Pancreas (tissue), 10 donors: Measurements from ENCODE around the gene SURF4. TPM values are rescaled to one million over a fixed set of nuclear protein-coding genes. Genes with fewer than 3 reads are reported as not detected.

ENCODE experiments used
- ATAC-seq, 4 donors: fragments of 200-7000 bp; cut with Tn5 transposase; one replicate each; pipeline versions ENCODE4 v1.8.0 to v1.9.1; 2020; ENCODE audit warnings: mild to moderate bottlenecking in 4 of 4, moderate library complexity in 4 of 4
- DNase-seq, 6 donors: peaks; one replicate each; pipeline ENCODE4 v3.0.0-alpha.2; 2020
- FAIRE-seq: peaks from 2 replicates; lab custom pipeline; 2012; peaks lifted over from hg19 to GRCh38; lab: Jason Lieb, UNC
- H3K27ac ChIP-seq, 4 donors: fragments of 200-600 bp; sonication (generic); 1 replicate in 3 of 4; 2 replicates in 1 of 4; pipeline versions ENCODE4 v1.5.0 to v1.8.0; 2020
- H3K27me3 ChIP-seq, 4 donors: fragments of 200-600 bp; one replicate each; pipeline ENCODE4 v1.8.0; 2021
- H3K36me3 ChIP-seq, 3 donors: fragments of 200-600 bp; sonication (generic) in 1 of 3; one replicate each; pipeline versions ENCODE4 v1.5.0 to v1.8.0; 2020 to 2021
- H3K4me1 ChIP-seq, 3 donors: fragments of 200-600 bp; one replicate each; pipeline ENCODE4 v1.8.0; 2021
- H3K4me3 ChIP-seq, 4 donors: fragments of 200-600 bp; sonication (generic) in 2 of 4; one replicate each; pipeline versions ENCODE4 v1.5.0 to v1.8.0; 2020 to 2021
- H3K9me3 ChIP-seq, 4 donors: fragments of 200-600 bp; one replicate each; pipeline ENCODE4 v1.8.0; 2021
- CTCF ChIP-seq, 4 donors: fragments of 200-600 bp; sonication (generic) in 3 of 4; IDR thresholded peaks; one replicate each; pipeline versions ENCODE4 v1.5.0 to v1.8.0; 2021; ENCODE audit warnings: antibody characterized with exemption in 4 of 4
- WGBS, 2 donors: extraction: QIAGEN DNeasy Blood & Tissue Kit; methylation state at CpG; one replicate each; pipeline ENCODE4 v1.1.7; 2013; 5-methylcytosine and 5-hydroxymethylcytosine counted together
- intact Hi-C, 3 donors: fragments of 100-400 bp; cut with DNase I; formaldehyde crosslinking; loops; one replicate each; pipeline versions ENCODE4 v1.11.1 to v1.14.2; 2022
- polyA plus RNA-seq, 2 donors: library from polyadenylated mRNA; stranded (reverse); fragments of 200-250 nt; gene quantifications; one replicate each; pipeline ENCODE4 v1.2.3, GENCODE V29; 2013
- total RNA-seq, 6 donors: library from RNA; stranded (reverse); fragmentation: NEBNext Ultra II Directional in 4 of 6; extraction: Animal tissue kit (Norgen Biotek cat#: 25700) in 4 of 6; gene quantifications; one replicate each; pipeline versions ENCODE4 v1.2.1 to v1.2.4, GENCODE V29; 2021 to 2023
- donor health status: healthy with polysubstance abuse.
- donor health status: DM: no; HTN: no; CAD: no; lungs with moderate emphysema.
- donor health status: DM: no; HTN: no; CAD: no.
- donor health status: control.
- donor health status: control.
- donor health status: Bipolar disorder and iron deficiency.
- donor health status: DM: yes; HTN: yes; CAD: no.
- donor health status: DM: no; HTN: no; CAD: no.
- donor health status: DM: no; HTN: no; CAD: no.
- donor health status: DM: yes; HTN: yes; CAD: no.

Gene SURF4
- total and polyA plus RNA-seq, 8 donors = 63.1 to 132 (median 116) TPM

GRCh38 chr9:133404454-133405002 lies 28.7 kb upstream of the SURF4 start:
- H3K4me3 ChIP-seq = no peak overlapping the region
- WGBS, 2 donors = 73 to 84% methylated on average over 12 of the region's 12 CpGs
- DNase-seq = peak in 1 of 6 donors; percentile 64
- H3K27me3 ChIP-seq = no peaks in the 10 kb centered on the region
- no peaks in the 10 kb centered on the region for H3K9me3 ChIP-seq
- TF ChIP-seq CTCF (IDR thresholded peaks at IDR 0.05) = no peak
- no peak for ATAC-seq
- H3K4me1 ChIP-seq = no peaks in the 10 kb centered on the region
- peaks cover 0 to 8% (median 7%) of the 10 kb centered on the region in 3 donors for H3K36me3 ChIP-seq
- H3K27ac ChIP-seq = no peak overlapping the region
- no peak for FAIRE-seq
- intact Hi-C loops = loop anchor here in 2 of 3 donors (5.0 kb wide), 1 partner anchor 83 kb away; no protein-coding TSS in a partner anchor

DNA sequence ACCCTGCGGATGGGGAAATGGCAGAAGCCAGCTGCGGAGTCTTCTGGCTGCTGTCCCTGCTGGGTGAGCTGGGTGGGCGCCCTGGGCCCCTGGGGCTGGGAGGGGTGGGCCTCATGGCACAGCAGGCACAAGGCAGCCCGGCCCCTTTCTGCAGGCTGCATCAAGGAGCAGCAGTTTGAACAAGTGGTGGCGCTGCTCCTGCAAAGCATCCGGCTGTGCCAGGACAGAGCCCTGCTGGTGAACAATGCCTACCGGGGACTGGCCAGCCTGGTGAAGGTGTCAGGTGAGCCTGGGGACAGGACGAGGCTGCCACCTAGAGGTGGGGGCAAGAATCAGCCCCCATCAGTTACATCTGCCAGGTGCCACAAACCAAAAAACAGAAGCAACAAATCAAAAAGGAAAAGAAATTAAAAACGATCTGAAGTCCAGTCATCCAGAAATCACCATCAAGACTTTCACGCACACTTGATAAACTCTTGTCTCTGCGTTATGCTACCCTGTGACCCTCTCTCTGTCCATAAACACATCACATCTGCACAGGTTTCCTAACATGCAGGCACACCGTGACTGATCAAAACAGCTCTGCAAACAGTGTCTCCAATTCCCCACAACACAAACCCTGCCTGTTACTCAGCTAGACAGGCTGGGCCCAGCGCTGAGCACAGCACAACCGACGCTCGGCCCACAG lies 28.1 kb upstream of the SURF4 start:
- Histone ChIP-seq H3K4me1 (no peaks in the 10 kb centered on the region), H3K9me3 (no peaks in the 10 kb centered on the region), H3K4me3 (no peak overlapping the region), H3K36me3 (peaks cover 0 to 8% (median 7%) of the 10 kb centered on the region in 3 donors), H3K27me3 (no peaks in the 10 kb centered on the region), H3K27ac (no peak overlapping the region)
- 65 to 68% methylated on average over 16 of the region's 16 CpGs for WGBS, 2 donors
- DNase-seq (peak in 5 of 6 donors; percentile 59 to 88 (median 74)), ATAC-seq (peak; percentile 48 to 78 (median 68)), FAIRE-seq (no peak)
- peak; percentile 17 to 67 (median 42) for TF ChIP-seq CTCF (IDR thresholded peaks at IDR 0.05)
- intact Hi-C loops = loop anchor here in 1 of 3 donors (5.0 kb wide), 1 partner anchor 83 kb away; no protein-coding TSS in a partner anchor

DNA sequence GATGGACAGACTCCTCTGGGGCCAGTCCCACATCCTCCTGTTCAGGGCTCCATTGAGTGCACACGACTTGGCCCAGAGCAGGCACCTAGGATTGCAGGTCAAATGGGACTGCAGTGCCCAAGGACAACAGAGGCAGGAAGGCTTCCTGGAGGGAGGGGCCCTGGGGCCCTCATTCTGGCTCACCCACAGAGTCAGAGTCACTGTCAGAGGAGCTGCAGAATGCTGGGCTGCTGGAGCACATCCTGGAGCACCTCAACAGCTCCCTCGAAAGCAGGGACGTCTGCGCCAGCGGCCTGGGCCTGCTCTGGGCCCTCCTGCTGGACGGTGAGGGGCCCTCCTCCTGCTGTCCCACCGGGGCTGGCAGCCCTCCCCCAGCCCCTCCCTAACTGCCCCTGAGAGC lies 26.8 kb upstream of the SURF4 start:
- no peak overlapping the region for H3K4me3 ChIP-seq
- WGBS, 2 donors = 72 to 80% methylated on average over 6 to 7 of the region's 7 CpGs
- no peaks in the 10 kb centered on the region for H3K4me1 ChIP-seq
- H3K9me3 ChIP-seq = no peaks in the 10 kb centered on the region
- no peak for FAIRE-seq
- intact Hi-C loops = loop anchor here in 1 of 3 donors (5.0 kb wide), 1 partner anchor 85 kb away; no protein-coding TSS in a partner anchor
- peak in 1 of 6 donors; percentile 65 for DNase-seq
- H3K36me3 ChIP-seq = peaks cover 0 to 5% (median 0%) of the 10 kb centered on the region in 3 donors
- no peak for TF ChIP-seq CTCF (IDR thresholded peaks at IDR 0.05)
- H3K27ac ChIP-seq = no peak overlapping the region
- no peaks in the 10 kb centered on the region for H3K27me3 ChIP-seq
- ATAC-seq = no peak

DNA sequence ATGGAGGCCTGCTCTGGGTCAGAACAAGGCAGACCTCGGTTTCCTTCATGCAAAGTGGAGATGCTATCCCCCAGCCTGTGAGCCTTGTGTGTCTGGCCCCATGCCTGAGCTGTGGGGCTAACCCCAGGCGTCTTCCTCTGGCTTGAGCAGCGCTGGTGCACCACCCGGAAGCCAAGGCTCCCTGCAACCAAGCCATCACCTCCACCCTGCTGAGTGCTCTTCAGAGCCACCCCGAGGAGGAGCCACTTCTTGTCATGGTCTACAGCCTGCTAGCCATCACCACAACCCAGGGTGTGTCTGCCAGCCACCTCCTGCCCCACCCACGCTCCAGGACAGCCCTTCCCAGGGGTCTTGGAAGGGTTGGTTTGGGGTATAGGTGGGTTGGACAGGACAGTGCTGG lies 25.7 kb upstream of the SURF4 start:
- WGBS, 2 donors = 77 to 83% methylated on average over 6 of the region's 6 CpGs
- Histone ChIP-seq H3K27me3 (no peaks in the 10 kb centered on the region), H3K4me1 (no peaks in the 10 kb centered on the region), H3K27ac (no peak overlapping the region), H3K36me3 (no peaks in the 10 kb centered on the region), H3K9me3 (no peaks in the 10 kb centered on the region), H3K4me3 (no peak overlapping the region)
- DNase-seq (peak in 1 of 6 donors; percentile 35), FAIRE-seq (no peak), ATAC-seq (no peak)
- no peak for TF ChIP-seq CTCF (IDR thresholded peaks at IDR 0.05)
- intact Hi-C loops = loop anchor here in 1 of 3 donors (5.0 kb wide), 1 partner anchor 86 kb away; no protein-coding TSS in a partner anchor
